H1 (cell line): ENCODE results near the gene UFC1. TPM values are rescaled to one million over a fixed set of nuclear protein-coding genes. Genes with fewer than 3 reads are reported as not detected.

Experiments used
- CTCF ChIA-PET: fragments of 300-600 bp; sonication (Branson Sonifier 250); formaldehyde crosslinking; loops from one replicate; lab custom pipeline; 2021; ENCODE audit not compliant: partially characterized antibody; lab: Charles Lee
- POLR2A ChIA-PET: fragments of 300-600 bp; sonication (Branson Sonifier 250); formaldehyde crosslinking; loops from one replicate; lab custom pipeline; 2021; ENCODE audit warnings: inconsistent platforms; ENCODE audit not compliant: partially characterized antibody; lab: Charles Lee
- DNase-seq, 2 experiments: peaks; one replicate each; pipeline versions ENCODE4 v3.0.0 to v3.0.0-alpha.2; 2010 to 2022; ENCODE audit warnings: low spot score in 2 of 2, low read depth in 1 of 2, mixed read lengths in 1 of 2
- FAIRE-seq: peaks from 2 replicates; lab custom pipeline; 2011; peaks lifted over from hg19 to GRCh38; lab: Jason Lieb, UNC
- H2AFZ ChIP-seq: 2 replicates; pipeline ENCODE4 v1.8.1; 2012; ENCODE audit warnings: low read length, inconsistent platforms
- H2AK5ac ChIP-seq: 2 replicates; pipeline ENCODE4 v1.6.1; 2013; ENCODE audit warnings: low read depth, low read length
- H2BK120ac ChIP-seq: replicated peaks from 2 replicates; pipeline ENCODE3; 2013; ENCODE audit warnings: low read depth, low read length, inconsistent platforms
- H2BK12ac ChIP-seq: 2 replicates; pipeline ENCODE4 v1.6.1; 2013; ENCODE audit warnings: low read depth, low read length
- H2BK15ac ChIP-seq: 2 replicates; pipeline ENCODE4 v1.6.1; 2013; ENCODE audit warnings: low read length
- H2BK20ac ChIP-seq: 2 replicates; pipeline ENCODE4 v1.6.1; 2013; ENCODE audit warnings: low read length
- H2BK5ac ChIP-seq: 2 replicates; pipeline ENCODE4 v1.6.1; 2013; ENCODE audit warnings: low read depth, low read length
- H3K14ac ChIP-seq: 2 replicates; pipeline ENCODE4 v1.6.1; 2013; ENCODE audit warnings: inconsistent platforms; ENCODE audit not compliant: insufficient read length
- H3K18ac ChIP-seq: 2 replicates; pipeline ENCODE4 v1.6.1; 2013; ENCODE audit warnings: low read length; ENCODE audit errors: extremely low read depth
- H3K23ac ChIP-seq: 2 replicates; pipeline ENCODE4 v1.6.1; 2013; ENCODE audit warnings: inconsistent platforms; ENCODE audit not compliant: insufficient read length
- H3K23me2 ChIP-seq: 2 replicates; pipeline ENCODE4 v1.6.1; 2013; ENCODE audit warnings: low read depth, low read length
- H3K27ac ChIP-seq: 2 replicates; pipeline ENCODE4 v1.6.1; 2011; ENCODE audit warnings: low read depth, low read length, inconsistent platforms
- H3K27me3 ChIP-seq, 4 experiments: replicated peaks in 1 of 4; 1 replicate in 1 of 4; 2 replicates in 3 of 4; pipeline versions ENCODE4 v1.6.1 to v1.8.1; 2011 to 2013; ENCODE audit warnings: low read length in 3 of 4, mild to moderate bottlenecking in 3 of 4, inconsistent platforms in 2 of 4, mixed read lengths in 2 of 4, moderate library complexity in 1 of 4; ENCODE audit not compliant: control insufficient read depth in 3 of 4, insufficient read depth in 3 of 4; ENCODE audit errors: extremely low read depth in 1 of 4
- H3K36me3 ChIP-seq, 4 experiments: 2 replicates each; pipeline versions ENCODE4 v1.6.1 to v1.8.1; 2011 to 2013; ENCODE audit warnings: mild to moderate bottlenecking in 4 of 4, low read length in 3 of 4, moderate library complexity in 2 of 4, control low read depth in 1 of 4, inconsistent platforms in 1 of 4; ENCODE audit not compliant: insufficient read depth in 4 of 4, control insufficient read depth in 2 of 4
- H3K4ac ChIP-seq: replicated peaks from 2 replicates; pipeline ENCODE3; 2013; ENCODE audit warnings: low read length, low read depth, mixed read lengths, inconsistent platforms; ENCODE audit not compliant: insufficient read length
- H3K4me1 ChIP-seq, 4 experiments: replicated peaks in 1 of 4; 1 replicate in 1 of 4; 2 replicates in 3 of 4; pipeline versions ENCODE4 v1.6.1 to v1.8.1; 2011 to 2013; ENCODE audit warnings: low read length in 3 of 4, inconsistent platforms in 2 of 4, mixed read lengths in 1 of 4; ENCODE audit not compliant: insufficient read depth in 4 of 4, control insufficient read depth in 3 of 4
- H3K4me2 ChIP-seq, 2 experiments: 2 replicates each; pipeline versions ENCODE4 v1.6.1 to v1.8.1; 2011 to 2013; ENCODE audit warnings: low read depth in 2 of 2, low read length in 2 of 2, control low read depth in 1 of 2, inconsistent platforms in 1 of 2, mild to moderate bottlenecking in 1 of 2; ENCODE audit not compliant: insufficient read depth in 1 of 2
- H3K4me3 ChIP-seq, 4 experiments: fragments of 200-600, 300-600 bp in 1 of 4; sonication (generic), shearing (Covaris generic), sonication (Bioruptor Twin) in 1 of 4; 2 replicates each; pipeline versions ENCODE4 v1.5.1 to v1.8.1; 2011 to 2016; ENCODE audit warnings: low read length in 4 of 4, low read depth in 3 of 4, control low read depth in 2 of 4, inconsistent platforms in 2 of 4, mild to moderate bottlenecking in 2 of 4, mixed read lengths in 1 of 4, moderate library complexity in 1 of 4; ENCODE audit not compliant: insufficient read depth in 2 of 4; ENCODE audit errors: extremely low read depth in 1 of 4
- H3K56ac ChIP-seq: replicated peaks from 2 replicates; pipeline ENCODE3; 2013; ENCODE audit warnings: low read depth, mild to moderate bottlenecking, mixed read lengths, low read length, inconsistent platforms; ENCODE audit not compliant: insufficient read length
- H3K79me1 ChIP-seq: 2 replicates; pipeline ENCODE4 v1.6.1; 2013; ENCODE audit warnings: low read depth, low read length, control low read depth
- H3K79me2 ChIP-seq, 2 experiments: 2 replicates each; pipeline versions ENCODE4 v1.6.1 to v1.8.1; 2012 to 2013; ENCODE audit warnings: low read length in 2 of 2, mild to moderate bottlenecking in 2 of 2, inconsistent platforms in 1 of 2; ENCODE audit not compliant: insufficient read depth in 2 of 2, control insufficient read depth in 1 of 2
- H3K9ac ChIP-seq, 4 experiments: replicated peaks in 1 of 4; 1 replicate in 1 of 4; 2 replicates in 3 of 4; pipeline versions ENCODE4 v1.6.1 to v1.8.1; 2011 to 2013; ENCODE audit warnings: low read depth in 3 of 4, low read length in 3 of 4, control low read depth in 2 of 4, mild to moderate bottlenecking in 2 of 4, moderate library complexity in 2 of 4, inconsistent platforms in 1 of 4; ENCODE audit errors: extremely low read depth in 1 of 4
- H3K9me3 ChIP-seq, 2 experiments: 2 replicates each; pipeline versions ENCODE4 v1.6.1 to v1.8.1; 2012 to 2013; ENCODE audit warnings: mild to moderate bottlenecking in 2 of 2, moderate library complexity in 2 of 2, control low read depth in 1 of 2, inconsistent platforms in 1 of 2, low read depth in 1 of 2, low read length in 1 of 2, mixed read lengths in 1 of 2; ENCODE audit not compliant: insufficient read depth in 2 of 2
- H4K20me1 ChIP-seq, 2 experiments: replicated peaks in 1 of 2; 2 replicates each; pipeline versions ENCODE3 to v1.8.1; 2011 to 2013; ENCODE audit warnings: inconsistent platforms in 2 of 2, low read length in 2 of 2, mild to moderate bottlenecking in 1 of 2; ENCODE audit not compliant: insufficient read depth in 2 of 2, control insufficient read depth in 1 of 2
- H4K5ac ChIP-seq: 2 replicates; pipeline ENCODE4 v1.6.1; 2013; ENCODE audit warnings: low read length, low read depth, mixed read lengths, inconsistent platforms; ENCODE audit not compliant: insufficient read length
- H4K8ac ChIP-seq: 2 replicates; pipeline ENCODE4 v1.8.0; 2013; ENCODE audit warnings: mild to moderate bottlenecking, moderate library complexity, low read length, inconsistent platforms; ENCODE audit not compliant: insufficient read depth; ENCODE audit errors: extremely low read depth
- H4K91ac ChIP-seq: replicated peaks from 2 replicates; pipeline ENCODE3; 2013; ENCODE audit warnings: low read length, mixed read lengths, inconsistent platforms; ENCODE audit not compliant: insufficient read length
- SP1 ChIP-seq: IDR thresholded peaks from 2 replicates; pipeline ENCODE4 v1.6.1; 2011; ENCODE audit warnings: low read depth, low read length
- WGBS, 2 experiments: shearing (Covaris generic) in 1 of 2; methylation state at CpG; one replicate each; pipeline versions ENCODE4 v1.1.6 to v1.1.7; 2013 to 2015; ENCODE audit warnings: low lambda C conversion rate in 2 of 2, mixed read lengths in 2 of 2, inconsistent platforms in 1 of 2, low coverage in 1 of 2, missing lambda C conversion rate in 1 of 2; ENCODE audit not compliant: insufficient replicate concordance in 2 of 2, insufficient coverage in 1 of 2, insufficient read length in 1 of 2; ENCODE audit errors: extremely low coverage in 1 of 2, missing lambda C conversion rate in 1 of 2; 5-methylcytosine and 5-hydroxymethylcytosine counted together
- polyA plus RNA-seq, 7 experiments: library from polyadenylated mRNA; depleted of rRNA in 3 of 7; stranded (reverse) in 5 of 7; unstranded in 2 of 7; fragments of >200 nt in 5 of 7; fragments of 200-250 nt in 2 of 7; gene quantifications; 1 replicate in 5 of 7; 2 replicates in 1 of 7; 4 replicates in 1 of 7; pipeline versions ENCODE4 v1.2.1 to v1.2.3, GENCODE V29; 2011 to 2013; ENCODE audit warnings: missing spikeins in 2 of 7, mixed read lengths in 2 of 7
- total RNA-seq: library from RNA; stranded (reverse); fragmentation: NEBNext Ultra II Directional; extraction: Animal tissue kit (Norgen Biotek cat#: 25700); gene quantifications from 2 replicates; pipeline ENCODE4 v1.2.1, GENCODE V29; 2021

The UFC1 gene
- total and polyA plus RNA-seq, 2 of the 8 experiments (the other 6 are each of a cell fraction or from before 2014, with no cell fraction given) = 67.8 to 102 TPM

DNA sequence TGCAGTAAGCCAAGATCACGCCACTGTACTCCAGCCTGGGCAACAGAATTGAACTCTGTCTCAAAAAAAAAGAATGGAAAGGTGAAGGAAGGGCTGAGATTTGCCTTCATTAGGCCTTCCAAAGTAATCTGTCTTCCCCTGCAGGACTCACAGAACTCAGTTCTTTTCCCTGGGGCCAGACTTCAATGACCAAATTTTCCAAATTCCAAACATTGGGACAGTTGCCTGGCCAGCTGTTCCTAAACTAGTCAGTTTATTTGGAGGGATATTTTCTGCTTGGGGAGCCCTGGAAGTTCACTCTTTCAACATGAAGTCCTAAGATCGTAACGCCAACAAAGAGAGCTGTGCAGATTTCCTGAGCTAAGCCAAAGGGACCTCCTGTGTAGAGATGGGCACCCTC, 15.9 kb upstream of the UFC1 start:
- H3K4me3 ChIP-seq = no peak overlapping the region
- no peak overlapping the region for H3K4ac ChIP-seq
- H4K5ac ChIP-seq = no peak overlapping the region
- H2BK15ac ChIP-seq = no peak overlapping the region
- no peak overlapping the region for H3K27ac ChIP-seq
- H4K8ac ChIP-seq = no peak overlapping the region
- no peak overlapping the region for H2BK120ac ChIP-seq
- no peak overlapping the region for H2AFZ ChIP-seq
- WGBS, 2 experiments = 89% methylated on average over 3 of the region's 3 CpGs; no CpG with 5 or more reads in 1 of the 2 experiments
- H3K23me2 ChIP-seq = peaks cover 4% of the 10 kb centered on the region
- no peaks in the 10 kb centered on the region for H3K4me1 ChIP-seq
- no peaks in the 10 kb centered on the region; a peak in 1 of 8 replicates for H3K36me3 ChIP-seq
- no peak overlapping the region for H3K14ac ChIP-seq
- no peak overlapping the region for H3K4me2 ChIP-seq
- no peak overlapping the region for H3K9ac ChIP-seq
- no peak overlapping the region for H3K18ac ChIP-seq
- H3K27me3 ChIP-seq = no peaks in the 10 kb centered on the region
- no peak for FAIRE-seq
- ChIA-PET CTCF (interaction anchor here (0.6 to 7.3 kb wide), 19 partner anchors 9 to 519 kb away, joined by 3 to 58 read pairs (median 4); partner anchors contain the start of genes ARHGAP30, ITLN2, KLHDC9 and PPOX), POLR2A (interaction anchor here (0.7 to 9.6 kb wide), 5 partner anchors 10 to 63 kb away, joined by 3 to 130 read pairs (median 4); partner anchors contain the start of genes UFC1 and USP21)
- H4K91ac ChIP-seq = no peak overlapping the region
- H3K9me3 ChIP-seq = no peaks in the 10 kb centered on the region
- no peak overlapping the region for H3K56ac ChIP-seq
- peaks cover 6% of the 10 kb centered on the region; the same call in 1 of the 2 replicates for H3K79me1 ChIP-seq
- H2BK12ac ChIP-seq = no peak overlapping the region
- H4K20me1 ChIP-seq = peaks cover 0 to 1% of the 10 kb centered on the region in 2 experiments
- H2AK5ac ChIP-seq = no peak overlapping the region
- DNase-seq = no peak
- H3K79me2 ChIP-seq = peaks cover 0 to 10% of the 10 kb centered on the region in 2 experiments; a peak in 2 of 4 replicates
- H3K23ac ChIP-seq = no peak overlapping the region
- no peak overlapping the region for H2BK20ac ChIP-seq
- TF ChIP-seq SP1 = no peak
- no peak overlapping the region for H2BK5ac ChIP-seq
